ENCODE measurements around the gene DOHH. TPM values are rescaled to one million over a fixed set of nuclear protein-coding genes. Genes with fewer than 3 reads are reported as not detected.

DOHH gene
- total and polyA plus RNA-seq, 4 donors: 7.8 to 21.5 (median 19.3) TPM

DNA sequence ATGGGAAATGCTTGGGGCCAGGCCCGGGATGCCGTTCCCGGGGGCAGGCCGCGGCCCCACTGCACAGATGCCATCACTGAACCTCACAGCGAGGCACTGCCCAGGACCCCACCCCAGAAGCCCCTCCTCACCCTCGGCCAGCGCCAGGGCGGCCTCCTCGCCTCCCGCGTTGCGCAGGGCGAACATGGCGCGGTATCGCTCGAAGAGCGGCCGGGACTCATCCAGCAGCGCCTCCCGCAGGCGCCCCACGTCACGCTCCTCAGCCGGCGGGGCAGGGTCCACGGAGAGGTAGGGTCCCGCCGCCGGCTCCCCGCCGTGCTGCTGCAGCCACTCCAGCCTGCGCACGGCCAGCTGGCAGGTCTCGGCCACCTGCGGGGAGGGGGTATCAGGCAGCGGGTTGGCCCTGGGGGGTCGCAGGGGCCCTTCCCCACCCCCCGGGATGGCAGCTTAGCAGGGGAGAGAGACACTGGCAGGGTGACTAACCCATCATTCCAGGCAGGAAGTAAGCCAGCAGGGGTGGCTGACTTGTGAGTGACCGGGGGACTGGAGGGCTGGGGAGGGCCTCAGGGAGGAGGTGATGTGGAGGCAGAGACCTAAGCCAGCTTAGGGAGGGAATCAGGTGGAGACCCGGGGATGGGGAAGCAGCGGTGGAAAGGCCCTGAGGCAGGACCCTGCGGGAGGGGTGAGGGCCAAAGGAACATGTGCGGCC, 8.2 kb downstream of the DOHH start:
- Histone ChIP-seq H3K27ac (ENCODE audit: low read depth in 1 of 2, low read length in 1 of 2) (no peak overlapping the region), H3K27me3 (ENCODE audit: control insufficient read depth in 3 of 3, insufficient read depth in 3 of 3, low read length in 2 of 3) (no peaks in the 10 kb centered on the region), H3K9me3 (ENCODE audit: control insufficient read depth in 4 of 4, insufficient read depth in 3 of 4, low read length in 3 of 4) (peaks cover 0 to 3% (median 0%) of the 10 kb centered on the region in 4 donors), H3K9ac (ENCODE audit: insufficient read depth in 1 of 2, low read length in 2 of 2) (no peak overlapping the region), H3K4me3 (no peak overlapping the region), H3K36me3 (ENCODE audit: control insufficient read depth in 4 of 4, insufficient read depth in 4 of 4, low read length in 4 of 4) (peaks cover 6 to 52% (median 10%) of the 10 kb centered on the region in 4 donors), H3K4me1 (ENCODE audit: control insufficient read depth in 5 of 5, insufficient read depth in 5 of 5, low read length in 5 of 5) (no peaks in the 10 kb centered on the region)
- TF ChIP-seq, protein P1, sequence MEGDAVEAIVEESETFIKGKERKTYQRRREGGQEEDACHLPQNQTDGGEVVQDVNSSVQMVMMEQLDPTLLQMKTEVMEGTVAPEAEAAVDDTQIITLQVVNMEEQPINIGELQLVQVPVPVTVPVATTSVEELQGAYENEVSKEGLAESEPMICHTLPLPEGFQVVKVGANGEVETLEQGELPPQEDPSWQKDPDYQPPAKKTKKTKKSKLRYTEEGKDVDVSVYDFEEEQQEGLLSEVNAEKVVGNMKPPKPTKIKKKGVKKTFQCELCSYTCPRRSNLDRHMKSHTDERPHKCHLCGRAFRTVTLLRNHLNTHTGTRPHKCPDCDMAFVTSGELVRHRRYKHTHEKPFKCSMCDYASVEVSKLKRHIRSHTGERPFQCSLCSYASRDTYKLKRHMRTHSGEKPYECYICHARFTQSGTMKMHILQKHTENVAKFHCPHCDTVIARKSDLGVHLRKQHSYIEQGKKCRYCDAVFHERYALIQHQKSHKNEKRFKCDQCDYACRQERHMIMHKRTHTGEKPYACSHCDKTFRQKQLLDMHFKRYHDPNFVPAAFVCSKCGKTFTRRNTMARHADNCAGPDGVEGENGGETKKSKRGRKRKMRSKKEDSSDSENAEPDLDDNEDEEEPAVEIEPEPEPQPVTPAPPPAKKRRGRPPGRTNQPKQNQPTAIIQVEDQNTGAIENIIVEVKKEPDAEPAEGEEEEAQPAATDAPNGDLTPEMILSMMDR (IDR thresholded peaks at IDR 0.05; ENCODE audit: control extremely low read depth, extremely low read depth): no peak
- 97% methylated on average over 33 to 45 of the region's 45 CpGs for WGBS, 2 donors
- no peak for DNase-seq
- ATAC-seq (ENCODE audit: insufficient read depth, low FRiP score): no peak

DNA sequence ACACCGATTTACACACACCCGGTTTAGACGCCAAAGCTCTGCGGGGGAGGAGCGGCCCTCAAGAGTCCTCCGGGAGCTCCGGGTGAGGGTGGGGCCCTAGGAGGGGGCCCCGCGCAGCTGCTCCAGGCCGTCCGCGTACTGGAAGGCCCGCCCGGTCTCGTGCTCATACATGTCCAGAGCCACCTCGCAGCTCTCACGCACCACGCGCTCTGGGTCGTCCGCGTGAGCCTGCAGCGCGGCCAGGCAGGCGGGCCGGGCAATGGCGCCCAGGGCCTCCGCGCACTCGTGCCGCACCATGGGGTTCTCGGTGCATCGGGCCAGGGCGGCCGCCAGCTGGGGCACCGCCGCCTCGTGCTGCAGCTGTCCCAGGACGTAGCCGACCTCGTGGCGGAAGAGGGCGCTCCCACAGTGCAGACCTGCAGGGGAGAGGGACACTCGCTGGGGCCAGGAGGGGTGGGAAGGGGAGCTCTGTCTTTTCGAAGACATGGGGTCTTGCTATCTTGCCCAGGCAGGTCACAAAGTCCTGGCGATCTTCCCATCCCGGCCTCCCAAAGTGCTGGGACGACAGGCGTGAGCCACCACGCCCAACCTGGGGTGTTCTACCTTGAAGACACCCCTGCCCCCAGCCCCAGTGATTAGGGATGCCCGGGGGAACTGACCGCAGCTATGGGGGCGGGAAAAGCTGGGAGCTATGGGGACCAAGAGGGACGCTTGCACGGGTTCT, 8.9 kb downstream of the DOHH start:
- 97 to 98% methylated on average over 55 of the region's 55 CpGs for WGBS, 2 donors
- no peaks in the 10 kb centered on the region for H3K27me3 ChIP-seq (ENCODE audit: control insufficient read depth in 3 of 3, insufficient read depth in 3 of 3, low read length in 2 of 3)
- TF ChIP-seq, protein P1 (IDR thresholded peaks at IDR 0.05; ENCODE audit: control extremely low read depth, extremely low read depth): no peak
- DNase-seq (no peak), ATAC-seq (ENCODE audit: insufficient read depth, low FRiP score) (no peak)
- H3K4me1 ChIP-seq (ENCODE audit: control insufficient read depth in 5 of 5, insufficient read depth in 5 of 5, low read length in 5 of 5): no peaks in the 10 kb centered on the region
- peaks cover 0 to 2% (median 0%) of the 10 kb centered on the region in 4 donors for H3K9me3 ChIP-seq (ENCODE audit: control insufficient read depth in 4 of 4, insufficient read depth in 3 of 4, low read length in 3 of 4)
- H3K9ac ChIP-seq (ENCODE audit: insufficient read depth in 1 of 2, low read length in 2 of 2): no peak overlapping the region
- no peak overlapping the region for H3K27ac ChIP-seq (ENCODE audit: low read depth in 1 of 2, low read length in 1 of 2)
- H3K36me3 ChIP-seq (ENCODE audit: control insufficient read depth in 4 of 4, insufficient read depth in 4 of 4, low read length in 4 of 4): peaks cover 6 to 48% (median 9%) of the 10 kb centered on the region in 4 donors
- no peak overlapping the region for H3K4me3 ChIP-seq

DNA sequence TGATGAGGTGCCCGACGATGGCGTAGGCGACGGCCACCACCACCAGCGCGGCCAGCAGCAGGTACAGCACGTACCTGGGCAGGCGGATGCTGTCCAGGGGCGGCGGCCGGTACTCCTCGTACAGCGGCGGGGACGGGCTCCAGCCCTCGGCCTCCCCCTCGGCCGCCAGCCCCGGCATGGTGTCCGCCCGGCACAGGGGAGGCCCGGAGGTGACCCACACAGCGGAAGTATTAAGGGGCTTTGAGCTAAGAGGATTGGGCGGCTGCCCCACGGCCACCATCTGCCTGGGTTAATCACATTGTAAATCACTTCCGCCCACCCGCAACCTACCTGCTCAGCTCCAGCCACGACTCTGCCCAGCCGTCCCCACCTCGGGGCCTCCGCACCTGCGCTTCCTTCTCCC, 17.2 kb downstream of the DOHH start, which contains the start of gene SMIM44:
Gene SMIM44, minus strand, starts transcription at position 216 of the 403 bp plus-strand sequence. Its CDS starts 38 bp downstream, at position 178.
- Histone ChIP-seq H3K4me1 (ENCODE audit: control insufficient read depth in 5 of 5, insufficient read depth in 5 of 5, low read length in 5 of 5) (peaks cover 0 to 3% (median 0%) of the 10 kb centered on the region in 5 donors), H3K9ac (ENCODE audit: insufficient read depth in 1 of 2, low read length in 2 of 2) (no peak within 1 kb of the TSS), H3K27me3 (ENCODE audit: control insufficient read depth in 3 of 3, insufficient read depth in 3 of 3, low read length in 2 of 3) (peaks cover 0 to 14% (median 13%) of the 10 kb centered on the region in 3 donors), H3K4me3 (no peak within 1 kb of the TSS), H3K27ac (ENCODE audit: low read depth in 1 of 2, low read length in 1 of 2) (no peak within 1 kb of the TSS), H3K36me3 (ENCODE audit: control insufficient read depth in 4 of 4, insufficient read depth in 4 of 4, low read length in 4 of 4) (no peaks in the 10 kb centered on the region), H3K9me3 (ENCODE audit: control insufficient read depth in 4 of 4, insufficient read depth in 3 of 4, low read length in 3 of 4) (no peaks in the 10 kb centered on the region)
- DNase-seq (no peak), ATAC-seq (ENCODE audit: insufficient read depth, low FRiP score) (no peak)
- 76 to 92% methylated on average over 30 to 33 of the region's 33 CpGs for WGBS, 2 donors
- TF ChIP-seq, protein P1 (IDR thresholded peaks at IDR 0.05; ENCODE audit: control extremely low read depth, extremely low read depth): no peak
